LNCAP (cell line): Measurements from ENCODE around the gene MYBL2.

Source experiments
- CTCF ChIP-seq: fragments of 450-650 bp; IDR thresholded peaks from 2 replicates; pipeline ENCODE4 v1.5.1; 2017; ENCODE audit warnings: mild to moderate bottlenecking

The MYBL2 gene

DNA sequence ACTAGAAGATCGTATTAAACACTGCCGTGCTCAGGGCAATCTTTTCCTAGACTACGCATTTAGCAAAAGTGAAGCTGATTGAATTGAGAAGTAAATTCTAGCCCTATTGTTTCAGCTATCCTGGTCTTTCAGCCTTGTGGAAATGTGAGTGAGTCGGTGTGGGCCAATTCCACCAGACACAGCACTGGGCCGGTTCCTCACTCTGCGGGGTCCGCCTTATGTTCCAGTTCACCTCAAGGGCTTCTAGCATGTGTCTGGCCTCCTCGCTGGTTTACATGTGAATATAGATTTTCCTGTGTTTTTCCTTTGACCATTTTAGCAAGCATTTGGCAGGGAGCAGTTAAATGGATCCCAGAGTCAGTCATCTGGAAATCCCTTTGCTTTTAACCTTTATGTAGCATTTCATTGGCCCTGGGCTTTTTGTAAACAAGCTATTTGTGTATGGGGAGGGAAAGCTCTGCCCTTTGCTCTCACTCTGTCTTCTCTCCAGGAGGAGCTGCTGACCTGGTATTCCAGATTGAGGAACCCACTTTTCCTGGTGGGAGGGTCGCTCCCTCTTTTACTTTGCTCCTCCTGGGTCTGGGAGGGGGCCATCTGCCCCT, 72.3 kb downstream of the MYBL2 start:
- no peak for TF ChIP-seq CTCF

GRCh38 chr20:43740642-43741041, 73.7 kb downstream of the MYBL2 start:
- no peak for TF ChIP-seq CTCF

DNA sequence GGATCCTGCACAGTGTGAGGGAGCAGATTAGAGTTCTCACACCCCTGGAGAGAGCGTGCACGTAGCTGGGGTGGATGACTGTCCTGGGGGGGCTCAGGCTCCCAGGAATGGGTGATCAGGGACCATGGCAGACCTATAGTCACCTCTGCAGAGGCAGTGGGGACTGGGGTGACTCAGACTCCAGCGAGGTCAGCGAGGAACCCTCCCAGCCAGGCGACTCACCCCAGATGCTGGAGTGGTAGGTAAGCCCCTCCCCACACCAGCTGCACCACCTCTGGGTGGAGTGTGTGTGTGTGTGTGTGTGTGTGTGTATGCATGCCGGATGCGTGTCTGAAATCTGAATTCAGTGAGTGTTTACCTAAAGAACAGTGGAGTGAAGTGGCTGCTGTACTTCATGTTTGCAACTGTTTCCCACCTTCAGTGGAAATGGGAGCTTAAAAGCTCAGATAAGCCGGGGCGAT, 77.3 kb downstream of the MYBL2 start:
- TF ChIP-seq CTCF = no peak

- no peak for TF ChIP-seq CTCF
Measured at GRCh38 chr20:43744966-43745730, 78.2 kb downstream of the MYBL2 start.

DNA sequence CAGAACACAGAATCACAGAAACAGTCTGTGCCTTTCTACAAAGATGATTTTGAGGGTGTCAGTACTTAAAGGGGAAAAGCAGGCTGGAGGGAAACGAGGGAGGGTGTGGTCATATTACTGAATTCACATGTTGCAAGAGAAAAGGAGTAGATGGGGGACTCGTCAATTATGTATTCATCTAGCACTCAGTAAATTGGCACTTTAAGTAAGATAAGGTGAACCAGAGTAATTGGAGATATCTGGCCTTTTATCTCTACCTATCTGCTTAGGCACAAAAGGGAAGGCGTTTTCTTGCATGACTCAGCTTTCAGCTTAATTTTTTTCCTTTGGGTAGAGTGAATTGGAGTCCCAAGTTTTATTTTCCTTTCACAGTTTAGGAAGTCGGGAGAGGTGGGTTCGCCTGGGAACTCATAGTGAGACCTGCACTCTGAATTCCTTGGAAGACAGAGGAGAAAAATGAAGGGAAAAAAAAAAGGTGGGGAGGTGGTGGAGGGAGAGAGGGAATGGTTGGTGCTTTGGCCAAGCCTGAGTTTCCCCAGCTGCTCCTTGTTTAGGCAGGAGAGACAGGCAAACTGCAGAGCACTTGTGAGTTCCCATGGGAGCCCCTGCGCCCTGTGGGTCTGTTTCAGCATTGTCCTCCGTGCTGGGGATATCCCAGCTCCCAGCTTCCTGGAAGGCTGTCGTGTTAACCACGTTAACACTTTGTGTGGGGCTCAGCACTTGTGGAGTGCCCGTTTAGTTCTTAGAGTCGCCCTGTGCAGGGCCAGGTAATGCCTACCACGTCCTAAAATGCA, 79.6 kb downstream of the MYBL2 start:
- TF ChIP-seq CTCF = no peak

- TF ChIP-seq CTCF = no peak
Measured at GRCh38 chr20:43748274-43748673, 81.4 kb downstream of the MYBL2 start.

GRCh38 chr20:43749734-43750294, 82.9 kb downstream of the MYBL2 start:
- peak; percentile 98 for TF ChIP-seq CTCF
